ENCODE data around the gene LIMS2. TPM values are rescaled to one million over a fixed set of nuclear protein-coding genes. Genes with fewer than 3 reads are reported as not detected.
A peak's percentile ranks its signal among the peaks of the same experiment; 100 is the strongest.

Gene LIMS2
- total and polyA plus RNA-seq, 7 donors, result 9.3 to 31.8 (median 16.4) TPM

- ATAC-seq, result no peak
- Histone ChIP-seq H3K4me3 (no peak overlapping the region), H3K9me3 (no peaks in the 10 kb centered on the region), H3K27ac (peak overlapping the region; percentile 50), H3K4me1 (peaks cover 16% of the 10 kb centered on the region), H3K27me3 (ENCODE audit: insufficient read depth in 3 of 3, low read length in 2 of 3) (no peaks in the 10 kb centered on the region), H3K36me3 (ENCODE audit: insufficient read depth in 1 of 2, low read depth in 1 of 2) (no peaks in the 10 kb centered on the region)
- peak; percentile 15 to 52 for DNase-seq
- WGBS, 3 donors, result 73 to 81% (median 76%) methylated on average over 24 of the region's 24 CpGs
- no peak for TF ChIP-seq CTCF (IDR thresholded peaks at IDR 0.05)
- intact Hi-C loops (cut with DNase I), result loop anchor here in 1 of 2 donors (5.0 kb wide), 1 partner anchor 51 kb away; no protein-coding TSS in a partner anchor
These were observed 28.7 kb downstream of the LIMS2 start for GRCh38 chr2:127646487-127647241.

- Histone ChIP-seq H3K27me3 (ENCODE audit: insufficient read depth in 3 of 3, low read length in 2 of 3) (no peaks in the 10 kb centered on the region), H3K9me3 (no peaks in the 10 kb centered on the region), H3K27ac (peak within 1 kb of the TSS; percentile 50), H3K4me3 (no peak within 1 kb of the TSS), H3K36me3 (ENCODE audit: insufficient read depth in 1 of 2, low read depth in 1 of 2) (no peaks in the 10 kb centered on the region), H3K4me1 (peaks cover 16% of the 10 kb centered on the region)
- DNase-seq (peak; percentile 17 to 49), ATAC-seq (no peak)
- intact Hi-C loops (cut with DNase I), result loop anchor here in 1 of 2 donors (5.0 kb wide), 1 partner anchor 52 kb away; no protein-coding TSS in a partner anchor
- no peak for TF ChIP-seq CTCF (IDR thresholded peaks at IDR 0.05)
- WGBS, 3 donors, result 84 to 86% (median 85%) methylated on average over 36 to 37 of the region's 37 CpGs
These were observed 29.7 kb downstream of the LIMS2 start, which contains the start of gene GPR17 for GRCh38 chr2:127645395-127646291. Gene GPR17 (plus strand): TSS chr2:127646153. CDS start chr2:127650736, 4,583 bp downstream.

- DNase-seq (no peak), ATAC-seq (no peak)
- H3K27me3 ChIP-seq (ENCODE audit: insufficient read depth in 3 of 3, low read length in 2 of 3), result no peaks in the 10 kb centered on the region
- H3K36me3 ChIP-seq (ENCODE audit: insufficient read depth in 1 of 2, low read depth in 1 of 2), result no peaks in the 10 kb centered on the region
- no peaks in the 10 kb centered on the region for H3K9me3 ChIP-seq
- no peak overlapping the region for H3K4me3 ChIP-seq
- intact Hi-C loops (cut with DNase I), result loop anchor here in 1 of 2 donors (5.0 kb wide), 1 partner anchor 52 kb away; no protein-coding TSS in a partner anchor
- H3K4me1 ChIP-seq, result peaks cover 16% of the 10 kb centered on the region
- H3K27ac ChIP-seq, result no peak overlapping the region
- no peak for TF ChIP-seq CTCF (IDR thresholded peaks at IDR 0.05)
- whole genome bisulfite sequencing, 3 donors, result 82 to 85% (median 85%) methylated on average over 1 of the region's 1 CpG
These were observed 30.3 kb downstream of the LIMS2 start for GRCh38 chr2:127645026-127645394.

- H3K9me3 ChIP-seq, result no peaks in the 10 kb centered on the region
- DNase-seq (peak in 1 of 2 donors; percentile 6), ATAC-seq (no peak)
- no peak for TF ChIP-seq CTCF (IDR thresholded peaks at IDR 0.05)
- no peaks in the 10 kb centered on the region for H3K27me3 ChIP-seq (ENCODE audit: insufficient read depth in 3 of 3, low read length in 2 of 3)
- no peaks in the 10 kb centered on the region for H3K36me3 ChIP-seq (ENCODE audit: insufficient read depth in 1 of 2, low read depth in 1 of 2)
- H3K4me1 ChIP-seq, result peaks cover 10% of the 10 kb centered on the region
- no peak overlapping the region for H3K27ac ChIP-seq
- intact Hi-C loops (cut with DNase I), result loop anchor here in 1 of 2 donors (5.0 kb wide), 1 partner anchor 53 kb away; no protein-coding TSS in a partner anchor
- WGBS, 3 donors, result 81 to 87% (median 83%) methylated on average over 19 of the region's 19 CpGs
- H3K4me3 ChIP-seq, result no peak overlapping the region
These were observed 31.0 kb downstream of the LIMS2 start for GRCh38 chr2:127644066-127645025.
